H1 (cell line): Measurements from ENCODE around the gene CYB5R2. TPM values are rescaled to one million over a fixed set of nuclear protein-coding genes. Genes with fewer than 3 reads are reported as not detected.

Experiments used
- CTCF ChIA-PET: fragments of 300-600 bp; sonication (Branson Sonifier 250); formaldehyde crosslinking; loops from one replicate; lab custom pipeline; 2021; ENCODE audit not compliant: partially characterized antibody; lab: Charles Lee
- POLR2A ChIA-PET: fragments of 300-600 bp; sonication (Branson Sonifier 250); formaldehyde crosslinking; loops from one replicate; lab custom pipeline; 2021; ENCODE audit warnings: inconsistent platforms; ENCODE audit not compliant: partially characterized antibody; lab: Charles Lee
- DNase-seq, 2 experiments: peaks; one replicate each; pipeline versions ENCODE4 v3.0.0 to v3.0.0-alpha.2; 2010 to 2022; ENCODE audit warnings: low spot score in 2 of 2, low read depth in 1 of 2, mixed read lengths in 1 of 2
- FAIRE-seq: peaks from 2 replicates; lab custom pipeline; 2011; peaks lifted over from hg19 to GRCh38; lab: Jason Lieb, UNC
- H2AFZ ChIP-seq: 2 replicates; pipeline ENCODE4 v1.8.1; 2012; ENCODE audit warnings: low read length, inconsistent platforms
- H2AK5ac ChIP-seq: 2 replicates; pipeline ENCODE4 v1.6.1; 2013; ENCODE audit warnings: low read depth, low read length
- H2BK120ac ChIP-seq: replicated peaks from 2 replicates; pipeline ENCODE3; 2013; ENCODE audit warnings: low read depth, low read length, inconsistent platforms
- H2BK12ac ChIP-seq: 2 replicates; pipeline ENCODE4 v1.6.1; 2013; ENCODE audit warnings: low read depth, low read length
- H2BK15ac ChIP-seq: 2 replicates; pipeline ENCODE4 v1.6.1; 2013; ENCODE audit warnings: low read length
- H2BK20ac ChIP-seq: 2 replicates; pipeline ENCODE4 v1.6.1; 2013; ENCODE audit warnings: low read length
- H2BK5ac ChIP-seq: 2 replicates; pipeline ENCODE4 v1.6.1; 2013; ENCODE audit warnings: low read depth, low read length
- H3K14ac ChIP-seq: 2 replicates; pipeline ENCODE4 v1.6.1; 2013; ENCODE audit warnings: inconsistent platforms; ENCODE audit not compliant: insufficient read length
- H3K18ac ChIP-seq: 2 replicates; pipeline ENCODE4 v1.6.1; 2013; ENCODE audit warnings: low read length; ENCODE audit errors: extremely low read depth
- H3K23ac ChIP-seq: 2 replicates; pipeline ENCODE4 v1.6.1; 2013; ENCODE audit warnings: inconsistent platforms; ENCODE audit not compliant: insufficient read length
- H3K23me2 ChIP-seq: 2 replicates; pipeline ENCODE4 v1.6.1; 2013; ENCODE audit warnings: low read depth, low read length
- H3K27ac ChIP-seq: 2 replicates; pipeline ENCODE4 v1.6.1; 2011; ENCODE audit warnings: low read depth, low read length, inconsistent platforms
- H3K27me3 ChIP-seq, 4 experiments: replicated peaks in 1 of 4; 1 replicate in 1 of 4; 2 replicates in 3 of 4; pipeline versions ENCODE4 v1.6.1 to v1.8.1; 2011 to 2013; ENCODE audit warnings: low read length in 3 of 4, mild to moderate bottlenecking in 3 of 4, inconsistent platforms in 2 of 4, mixed read lengths in 2 of 4, moderate library complexity in 1 of 4; ENCODE audit not compliant: control insufficient read depth in 3 of 4, insufficient read depth in 3 of 4; ENCODE audit errors: extremely low read depth in 1 of 4
- H3K36me3 ChIP-seq, 4 experiments: 2 replicates each; pipeline versions ENCODE4 v1.6.1 to v1.8.1; 2011 to 2013; ENCODE audit warnings: mild to moderate bottlenecking in 4 of 4, low read length in 3 of 4, moderate library complexity in 2 of 4, control low read depth in 1 of 4, inconsistent platforms in 1 of 4; ENCODE audit not compliant: insufficient read depth in 4 of 4, control insufficient read depth in 2 of 4
- H3K4ac ChIP-seq: replicated peaks from 2 replicates; pipeline ENCODE3; 2013; ENCODE audit warnings: low read length, low read depth, mixed read lengths, inconsistent platforms; ENCODE audit not compliant: insufficient read length
- H3K4me1 ChIP-seq, 4 experiments: replicated peaks in 1 of 4; 1 replicate in 1 of 4; 2 replicates in 3 of 4; pipeline versions ENCODE4 v1.6.1 to v1.8.1; 2011 to 2013; ENCODE audit warnings: low read length in 3 of 4, inconsistent platforms in 2 of 4, mixed read lengths in 1 of 4; ENCODE audit not compliant: insufficient read depth in 4 of 4, control insufficient read depth in 3 of 4
- H3K4me2 ChIP-seq, 2 experiments: 2 replicates each; pipeline versions ENCODE4 v1.6.1 to v1.8.1; 2011 to 2013; ENCODE audit warnings: low read depth in 2 of 2, low read length in 2 of 2, control low read depth in 1 of 2, inconsistent platforms in 1 of 2, mild to moderate bottlenecking in 1 of 2; ENCODE audit not compliant: insufficient read depth in 1 of 2
- H3K4me3 ChIP-seq, 4 experiments: fragments of 200-600, 300-600 bp in 1 of 4; sonication (generic), shearing (Covaris generic), sonication (Bioruptor Twin) in 1 of 4; 2 replicates each; pipeline versions ENCODE4 v1.5.1 to v1.8.1; 2011 to 2016; ENCODE audit warnings: low read length in 4 of 4, low read depth in 3 of 4, control low read depth in 2 of 4, inconsistent platforms in 2 of 4, mild to moderate bottlenecking in 2 of 4, mixed read lengths in 1 of 4, moderate library complexity in 1 of 4; ENCODE audit not compliant: insufficient read depth in 2 of 4; ENCODE audit errors: extremely low read depth in 1 of 4
- H3K56ac ChIP-seq: replicated peaks from 2 replicates; pipeline ENCODE3; 2013; ENCODE audit warnings: low read depth, mild to moderate bottlenecking, mixed read lengths, low read length, inconsistent platforms; ENCODE audit not compliant: insufficient read length
- H3K79me1 ChIP-seq: 2 replicates; pipeline ENCODE4 v1.6.1; 2013; ENCODE audit warnings: low read depth, low read length, control low read depth
- H3K79me2 ChIP-seq, 2 experiments: 2 replicates each; pipeline versions ENCODE4 v1.6.1 to v1.8.1; 2012 to 2013; ENCODE audit warnings: low read length in 2 of 2, mild to moderate bottlenecking in 2 of 2, inconsistent platforms in 1 of 2; ENCODE audit not compliant: insufficient read depth in 2 of 2, control insufficient read depth in 1 of 2
- H3K9ac ChIP-seq, 4 experiments: replicated peaks in 1 of 4; 1 replicate in 1 of 4; 2 replicates in 3 of 4; pipeline versions ENCODE4 v1.6.1 to v1.8.1; 2011 to 2013; ENCODE audit warnings: low read depth in 3 of 4, low read length in 3 of 4, control low read depth in 2 of 4, mild to moderate bottlenecking in 2 of 4, moderate library complexity in 2 of 4, inconsistent platforms in 1 of 4; ENCODE audit errors: extremely low read depth in 1 of 4
- H3K9me3 ChIP-seq, 2 experiments: 2 replicates each; pipeline versions ENCODE4 v1.6.1 to v1.8.1; 2012 to 2013; ENCODE audit warnings: mild to moderate bottlenecking in 2 of 2, moderate library complexity in 2 of 2, control low read depth in 1 of 2, inconsistent platforms in 1 of 2, low read depth in 1 of 2, low read length in 1 of 2, mixed read lengths in 1 of 2; ENCODE audit not compliant: insufficient read depth in 2 of 2
- H4K20me1 ChIP-seq, 2 experiments: replicated peaks in 1 of 2; 2 replicates each; pipeline versions ENCODE3 to v1.8.1; 2011 to 2013; ENCODE audit warnings: inconsistent platforms in 2 of 2, low read length in 2 of 2, mild to moderate bottlenecking in 1 of 2; ENCODE audit not compliant: insufficient read depth in 2 of 2, control insufficient read depth in 1 of 2
- H4K5ac ChIP-seq: 2 replicates; pipeline ENCODE4 v1.6.1; 2013; ENCODE audit warnings: low read length, low read depth, mixed read lengths, inconsistent platforms; ENCODE audit not compliant: insufficient read length
- H4K8ac ChIP-seq: 2 replicates; pipeline ENCODE4 v1.8.0; 2013; ENCODE audit warnings: mild to moderate bottlenecking, moderate library complexity, low read length, inconsistent platforms; ENCODE audit not compliant: insufficient read depth; ENCODE audit errors: extremely low read depth
- H4K91ac ChIP-seq: replicated peaks from 2 replicates; pipeline ENCODE3; 2013; ENCODE audit warnings: low read length, mixed read lengths, inconsistent platforms; ENCODE audit not compliant: insufficient read length
- EZH2 ChIP-seq: fragments of 200-600 bp; sonication (generic); IDR thresholded peaks from 2 replicates; pipeline ENCODE4 v1.7.1; 2012; ENCODE audit warnings: low read depth, mild to moderate bottlenecking, moderate library complexity, low read length, inconsistent platforms; ENCODE audit not compliant: severe bottlenecking
- FOSL1 ChIP-seq: IDR thresholded peaks from 2 replicates; pipeline ENCODE4 v1.6.1; 2011; ENCODE audit warnings: mild to moderate bottlenecking, low read depth, low read length, moderate library complexity; ENCODE audit not compliant: insufficient read depth
- KDM4A ChIP-seq: IDR thresholded peaks from one replicate; pipeline ENCODE4 v1.7.1; 2012; ENCODE audit warnings: low read depth, mild to moderate bottlenecking, moderate library complexity, low read length, inconsistent platforms; ENCODE audit not compliant: severe bottlenecking
- MAFK ChIP-seq: IDR thresholded peaks from 2 replicates; pipeline ENCODE4 v1.6.1; 2012; ENCODE audit warnings: low read depth, mild to moderate bottlenecking, improper control_type of control experiment, low read length
- NANOG ChIP-seq: IDR thresholded peaks from 2 replicates; pipeline ENCODE4 v1.6.1; 2011; ENCODE audit warnings: low read length, low read depth, mild to moderate bottlenecking, inconsistent platforms; ENCODE audit not compliant: insufficient read depth, poor library complexity, severe bottlenecking
- NRF1 ChIP-seq: IDR thresholded peaks from 2 replicates; pipeline ENCODE4 v1.6.1; 2011; ENCODE audit warnings: mild to moderate bottlenecking, low read depth, low read length, improper control_type of control experiment
- POU5F1 ChIP-seq: IDR thresholded peaks from 2 replicates; pipeline ENCODE4 v1.6.1; 2011; ENCODE audit warnings: low read depth, mild to moderate bottlenecking, low read length, moderate library complexity
- SP2 ChIP-seq: IDR thresholded peaks from 2 replicates; pipeline ENCODE4 v1.6.1; 2012; ENCODE audit warnings: mild to moderate bottlenecking, low read length, inconsistent platforms
- SRF ChIP-seq: IDR thresholded peaks from 2 replicates; pipeline ENCODE4 v1.6.1; 2011; ENCODE audit warnings: mild to moderate bottlenecking, low read depth, low read length, moderate library complexity
- TEAD4 ChIP-seq: IDR thresholded peaks from 2 replicates; pipeline ENCODE4 v1.6.1; 2012; ENCODE audit warnings: low read depth, low read length, inconsistent platforms, mixed read lengths
- YY1 ChIP-seq: IDR thresholded peaks from 2 replicates; pipeline ENCODE4 v1.6.1; 2011; ENCODE audit warnings: low read depth, mild to moderate bottlenecking, low read length
- WGBS, 2 experiments: shearing (Covaris generic) in 1 of 2; methylation state at CpG; one replicate each; pipeline versions ENCODE4 v1.1.6 to v1.1.7; 2013 to 2015; ENCODE audit warnings: low lambda C conversion rate in 2 of 2, mixed read lengths in 2 of 2, inconsistent platforms in 1 of 2, low coverage in 1 of 2, missing lambda C conversion rate in 1 of 2; ENCODE audit not compliant: insufficient replicate concordance in 2 of 2, insufficient coverage in 1 of 2, insufficient read length in 1 of 2; ENCODE audit errors: extremely low coverage in 1 of 2, missing lambda C conversion rate in 1 of 2; 5-methylcytosine and 5-hydroxymethylcytosine counted together
- polyA plus RNA-seq, 7 experiments: library from polyadenylated mRNA; depleted of rRNA in 3 of 7; stranded (reverse) in 5 of 7; unstranded in 2 of 7; fragments of >200 nt in 5 of 7; fragments of 200-250 nt in 2 of 7; gene quantifications; 1 replicate in 5 of 7; 2 replicates in 1 of 7; 4 replicates in 1 of 7; pipeline versions ENCODE4 v1.2.1 to v1.2.3, GENCODE V29; 2011 to 2013; ENCODE audit warnings: missing spikeins in 2 of 7, mixed read lengths in 2 of 7
- total RNA-seq: library from RNA; stranded (reverse); fragmentation: NEBNext Ultra II Directional; extraction: Animal tissue kit (Norgen Biotek cat#: 25700); gene quantifications from 2 replicates; pipeline ENCODE4 v1.2.1, GENCODE V29; 2021
- TF ChIP-seq, protein P1 (sequence below): IDR thresholded peaks from 2 replicates; pipeline ENCODE4 v1.6.1; 2012; ENCODE audit warnings: low read length, inconsistent platforms

The CYB5R2 gene
- total and polyA plus RNA-seq, 2 of the 8 experiments (the other 6 are each of a cell fraction or from before 2014, with no cell fraction given) = 53.0 to 55.9 TPM

DNA sequence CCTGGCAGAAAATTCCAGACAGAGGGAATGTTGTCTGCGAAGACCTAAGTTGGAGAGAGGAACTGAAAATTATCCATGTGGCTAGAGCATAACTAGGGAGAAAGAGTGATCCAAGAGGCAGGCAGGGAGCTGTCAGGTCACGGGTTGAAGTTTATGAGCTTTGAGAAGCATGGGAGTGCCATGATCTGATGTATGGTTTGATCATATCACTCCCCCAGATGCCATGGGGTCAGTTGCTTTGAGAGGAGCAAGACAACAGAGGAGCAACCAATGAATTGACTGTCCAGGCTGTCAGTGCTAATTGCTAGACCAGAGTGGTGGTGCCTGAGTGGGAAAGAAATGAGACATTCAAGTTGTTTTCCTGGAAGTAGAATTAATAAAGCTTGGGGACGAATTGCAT lies 54.0 kb downstream of the CYB5R2 start:
- H3K14ac ChIP-seq = no peak overlapping the region
- no peak for DNase-seq
- H3K27me3 ChIP-seq = no peaks in the 10 kb centered on the region
- CTCF ChIA-PET = interaction anchor here (0.6 to 3.3 kb wide), 8 partner anchors 9 to 68 kb away, joined by 3 to 13 read pairs (median 4); no protein-coding TSS in a partner anchor
- H4K91ac ChIP-seq = no peak overlapping the region
- POLR2A ChIA-PET = no interaction called here
- H3K9ac ChIP-seq = no peak overlapping the region; a peak in 1 of 7 replicates
- WGBS, 2 experiments = 89% methylated on average over 3 of the region's 3 CpGs; no CpG with 5 or more reads in 1 of the 2 experiments
- no peak overlapping the region for H3K18ac ChIP-seq
- H3K79me1 ChIP-seq = no peaks in the 10 kb centered on the region
- no peak overlapping the region for H2BK12ac ChIP-seq
- H3K27ac ChIP-seq = no peak overlapping the region
- no peak overlapping the region for H3K4ac ChIP-seq
- H3K4me3 ChIP-seq = no peak overlapping the region
- no peak overlapping the region for H2BK5ac ChIP-seq
- H4K5ac ChIP-seq = no peak overlapping the region
- no peak overlapping the region for H2AFZ ChIP-seq
- H2BK20ac ChIP-seq = no peak overlapping the region
- H4K20me1 ChIP-seq = no peaks in the 10 kb centered on the region
- no peaks in the 10 kb centered on the region; the same call in 1 of the 2 replicates for H3K23me2 ChIP-seq
- H3K36me3 ChIP-seq = no peaks in the 10 kb centered on the region
- H2BK15ac ChIP-seq = no peak overlapping the region
- no peak overlapping the region for H3K4me2 ChIP-seq
- H3K79me2 ChIP-seq = no peaks in the 10 kb centered on the region
- H4K8ac ChIP-seq = no peak overlapping the region
- H3K23ac ChIP-seq = no peak overlapping the region
- no peak overlapping the region for H2AK5ac ChIP-seq
- no peak for FAIRE-seq
- H2BK120ac ChIP-seq = peak overlapping the region; percentile 81
- H3K9me3 ChIP-seq = no peaks in the 10 kb centered on the region
- peaks cover 0 to 9% (median 5%) of the 10 kb centered on the region in 4 experiments; a peak in 4 of 7 replicates for H3K4me1 ChIP-seq
- H3K56ac ChIP-seq = no peak overlapping the region
- TF ChIP-seq MAFK (no peak), EZH2 (no peak), FOSL1 (no peak), SRF (no peak), NRF1 (no peak), NANOG (no peak), YY1 (no peak), KDM4A (no peak), TEAD4 (no peak), POU5F1 (no peak), SP2 (no peak)
- TF ChIP-seq, protein P1, sequence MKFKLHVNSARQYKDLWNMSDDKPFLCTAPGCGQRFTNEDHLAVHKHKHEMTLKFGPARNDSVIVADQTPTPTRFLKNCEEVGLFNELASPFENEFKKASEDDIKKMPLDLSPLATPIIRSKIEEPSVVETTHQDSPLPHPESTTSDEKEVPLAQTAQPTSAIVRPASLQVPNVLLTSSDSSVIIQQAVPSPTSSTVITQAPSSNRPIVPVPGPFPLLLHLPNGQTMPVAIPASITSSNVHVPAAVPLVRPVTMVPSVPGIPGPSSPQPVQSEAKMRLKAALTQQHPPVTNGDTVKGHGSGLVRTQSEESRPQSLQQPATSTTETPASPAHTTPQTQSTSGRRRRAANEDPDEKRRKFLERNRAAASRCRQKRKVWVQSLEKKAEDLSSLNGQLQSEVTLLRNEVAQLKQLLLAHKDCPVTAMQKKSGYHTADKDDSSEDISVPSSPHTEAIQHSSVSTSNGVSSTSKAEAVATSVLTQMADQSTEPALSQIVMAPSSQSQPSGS = no peak
